Mesenchymal stem cell (in vitro differentiated cells and primary cell): ENCODE results near the gene IL12RB1.

ENCODE experiments used
- DNase-seq: peaks from one replicate; pipeline ENCODE4 v3.0.0-alpha.2; 2013
- H2AFZ ChIP-seq: one replicate; pipeline ENCODE4 v1.6.1; 2013; ENCODE audit warnings: low read depth, mild to moderate bottlenecking, control low read depth, inconsistent platforms, low read length, moderate library complexity
- H2AK5ac ChIP-seq: 2 replicates; pipeline ENCODE4 v1.6.1; 2013; ENCODE audit warnings: low read length, moderate library complexity, mild to moderate bottlenecking, inconsistent platforms; ENCODE audit not compliant: severe bottlenecking
- H2BK120ac ChIP-seq: one replicate; pipeline ENCODE4 v1.6.1; 2013; ENCODE audit warnings: low read depth, mild to moderate bottlenecking, inconsistent platforms, low read length, moderate library complexity
- H2BK12ac ChIP-seq, 2 experiments: one replicate each; pipeline ENCODE4 v1.6.1; 2013; ENCODE audit warnings: inconsistent platforms in 2 of 2, low read length in 2 of 2, mild to moderate bottlenecking in 2 of 2, moderate library complexity in 2 of 2, control low read depth in 1 of 2
- H2BK15ac ChIP-seq: one replicate; pipeline ENCODE4 v1.6.1; 2013; ENCODE audit warnings: mild to moderate bottlenecking, low read depth, inconsistent platforms; ENCODE audit not compliant: poor library complexity, severe bottlenecking
- H2BK5ac ChIP-seq: 2 replicates; pipeline ENCODE4 v1.6.1; 2013; ENCODE audit warnings: low read depth, mild to moderate bottlenecking, low read length, control low read depth, inconsistent platforms; ENCODE audit not compliant: poor library complexity, severe bottlenecking
- H3K14ac ChIP-seq, 2 experiments: one replicate each; pipeline ENCODE4 v1.6.1; 2013; ENCODE audit warnings: inconsistent platforms in 2 of 2, low read length in 2 of 2, control low read depth in 1 of 2, mild to moderate bottlenecking in 1 of 2, moderate library complexity in 1 of 2
- H3K18ac ChIP-seq, 2 experiments: one replicate each; pipeline ENCODE4 v1.6.1; 2013; ENCODE audit warnings: inconsistent platforms in 2 of 2, low read length in 2 of 2, control low read depth in 1 of 2, low read depth in 1 of 2, mild to moderate bottlenecking in 1 of 2
- H3K23ac ChIP-seq, 2 experiments: one replicate each; pipeline ENCODE4 v1.6.1; 2013; ENCODE audit warnings: inconsistent platforms in 2 of 2, low read length in 2 of 2, mild to moderate bottlenecking in 2 of 2, moderate library complexity in 2 of 2, control low read depth in 1 of 2
- H3K27ac ChIP-seq: 2 replicates; pipeline ENCODE4 v1.5.1; 2013; ENCODE audit warnings: mild to moderate bottlenecking, moderate library complexity, low read length, control low read depth, inconsistent platforms; ENCODE audit not compliant: poor library complexity, severe bottlenecking
- H3K27me3 ChIP-seq, 2 experiments: 2 replicates each; pipeline versions ENCODE4 v1.6.1 to v1.7.0; 2013; ENCODE audit warnings: low read length in 2 of 2, mild to moderate bottlenecking in 2 of 2, moderate library complexity in 2 of 2, control low read depth in 1 of 2, inconsistent platforms in 1 of 2; ENCODE audit not compliant: control insufficient read depth in 1 of 2, insufficient read depth in 1 of 2
- H3K36me3 ChIP-seq, 2 experiments: 2 replicates each; pipeline versions ENCODE4 v1.6.1 to v1.7.0; 2013; ENCODE audit warnings: low read length in 2 of 2, control low read depth in 1 of 2, inconsistent platforms in 1 of 2, low read depth in 1 of 2, mild to moderate bottlenecking in 1 of 2; ENCODE audit not compliant: insufficient read depth in 2 of 2, control insufficient read depth in 1 of 2
- H3K4ac ChIP-seq, 2 experiments: one replicate each; pipeline ENCODE4 v1.6.1; 2013; ENCODE audit warnings: inconsistent platforms in 2 of 2, low read length in 2 of 2, mild to moderate bottlenecking in 2 of 2, moderate library complexity in 2 of 2, control low read depth in 1 of 2, low read depth in 1 of 2
- H3K4me1 ChIP-seq: 2 replicates; pipeline ENCODE4 v1.6.1; 2013; ENCODE audit warnings: low read depth, low read length, control low read depth; ENCODE audit not compliant: control insufficient read depth, insufficient read depth
- H3K4me2 ChIP-seq: 2 replicates; pipeline ENCODE4 v1.6.1; 2013; ENCODE audit warnings: low read length, mild to moderate bottlenecking, inconsistent platforms; ENCODE audit not compliant: poor library complexity, severe bottlenecking
- H3K4me3 ChIP-seq, 2 experiments: 2 replicates each; pipeline versions ENCODE4 v1.5.1 to v1.7.0; 2013; ENCODE audit warnings: low read length in 2 of 2, mild to moderate bottlenecking in 2 of 2, control low read depth in 1 of 2, low read depth in 1 of 2; ENCODE audit not compliant: insufficient read depth in 1 of 2
- H3K79me1 ChIP-seq: replicated peaks from 2 replicates; pipeline ENCODE4 v1.6.1; 2013; ENCODE audit warnings: mild to moderate bottlenecking, control low read depth, low read length, inconsistent platforms; ENCODE audit not compliant: poor library complexity, severe bottlenecking
- H3K9ac ChIP-seq: 2 replicates; pipeline ENCODE4 v1.7.0; 2013; ENCODE audit warnings: mild to moderate bottlenecking, low read length, moderate library complexity
- H3K9me3 ChIP-seq: 2 replicates; pipeline ENCODE4 v1.7.0; 2013; ENCODE audit warnings: mild to moderate bottlenecking, low read length; ENCODE audit not compliant: control insufficient read depth
- H4K8ac ChIP-seq: one replicate; pipeline ENCODE4 v1.6.1; 2013; ENCODE audit warnings: inconsistent platforms, mild to moderate bottlenecking, low read length, moderate library complexity
- H4K91ac ChIP-seq: one replicate; pipeline ENCODE4 v1.6.1; 2013; ENCODE audit warnings: mild to moderate bottlenecking, low read length, inconsistent platforms
- WGBS: methylation state at CpG from one replicate; pipeline ENCODE4 v1.1.7; 2013; ENCODE audit warnings: mixed read lengths; 5-methylcytosine and 5-hydroxymethylcytosine counted together

The IL12RB1 gene

GRCh38 chr19:18123819-18124218, 37.1 kb upstream of the IL12RB1 start:
- Histone ChIP-seq H3K79me1 (peaks cover 14% of the 10 kb centered on the region), H3K9ac (no peak overlapping the region), H3K14ac (no peak overlapping the region), H3K27me3 (no peaks in the 10 kb centered on the region), H2BK5ac (no peak overlapping the region), H3K4ac (no peak overlapping the region), H3K4me1 (peaks cover 2% of the 10 kb centered on the region), H3K9me3 (no peaks in the 10 kb centered on the region), H2AFZ (no peak overlapping the region), H3K4me3 (no peak overlapping the region), H3K18ac (no peak overlapping the region), H3K27ac (no peak overlapping the region), H3K36me3 (peaks cover 25 to 69% of the 10 kb centered on the region in 2 experiments), H2BK12ac (no peak overlapping the region), H2AK5ac (no peak overlapping the region), H2BK15ac (no peak overlapping the region), H3K4me2 (no peak overlapping the region), H2BK120ac (no peak overlapping the region), H4K8ac (no peak overlapping the region), H3K23ac (no peak overlapping the region), H4K91ac (no peak overlapping the region)
- DNase-seq: no peak
- WGBS: 96% methylated on average over 26 of the region's 26 CpGs

GRCh38 chr19:18122860-18123795, 36.4 kb upstream of the IL12RB1 start:
- Histone ChIP-seq H3K27me3 (no peaks in the 10 kb centered on the region), H2AK5ac (no peak overlapping the region), H3K9ac (no peak overlapping the region), H3K4ac (no peak overlapping the region), H2BK120ac (no peak overlapping the region), H4K8ac (no peak overlapping the region), H3K4me2 (no peak overlapping the region), H2BK15ac (no peak overlapping the region), H2BK5ac (no peak overlapping the region), H3K9me3 (no peaks in the 10 kb centered on the region), H3K23ac (no peak overlapping the region), H3K36me3 (peaks cover 20 to 62% of the 10 kb centered on the region in 2 experiments), H3K79me1 (peaks cover 18% of the 10 kb centered on the region), H3K4me1 (peaks cover 6% of the 10 kb centered on the region), H2BK12ac (no peak overlapping the region), H2AFZ (no peak overlapping the region), H3K27ac (no peak overlapping the region), H3K14ac (no peak overlapping the region), H4K91ac (no peak overlapping the region), H3K4me3 (no peak overlapping the region), H3K18ac (no peak overlapping the region)
- no peak for DNase-seq
- WGBS: 78% methylated on average over 27 of the region's 27 CpGs

- H3K27ac ChIP-seq: no peak overlapping the region
- no peak overlapping the region for H3K18ac ChIP-seq
- no peak overlapping the region for H2BK12ac ChIP-seq
- no peak overlapping the region for H2BK120ac ChIP-seq
- no peaks in the 10 kb centered on the region for H3K27me3 ChIP-seq
- peaks cover 9% of the 10 kb centered on the region for H3K4me1 ChIP-seq
- H3K79me1 ChIP-seq: peaks cover 19% of the 10 kb centered on the region
- H2AK5ac ChIP-seq: no peak overlapping the region
- H3K4me2 ChIP-seq: no peak overlapping the region
- no peak for DNase-seq
- no peak overlapping the region for H2AFZ ChIP-seq
- H3K4me3 ChIP-seq: no peak overlapping the region
- peaks cover 16 to 57% of the 10 kb centered on the region in 2 experiments for H3K36me3 ChIP-seq
- H4K91ac ChIP-seq: no peak overlapping the region
- H2BK15ac ChIP-seq: no peak overlapping the region
- WGBS: 100% methylated on average over 3 of the region's 7 CpGs
- H3K4ac ChIP-seq: no peak overlapping the region
- H3K14ac ChIP-seq: no peak overlapping the region
- H3K9ac ChIP-seq: no peak overlapping the region
- H3K9me3 ChIP-seq: no peaks in the 10 kb centered on the region
- H2BK5ac ChIP-seq: no peak overlapping the region
- no peak overlapping the region for H4K8ac ChIP-seq
- H3K23ac ChIP-seq: no peak overlapping the region
Measured at GRCh38 chr19:18122424-18122823, 35.7 kb upstream of the IL12RB1 start.

GRCh38 chr19:18121166-18121565, 34.4 kb upstream of the IL12RB1 start:
- 98% methylated on average over 5 of the region's 5 CpGs for WGBS
- Histone ChIP-seq H2BK15ac (no peak overlapping the region), H3K23ac (no peak overlapping the region)

More at GRCh38 chr19:18121166-18121565, 34.4 kb upstream of the IL12RB1 start:
- H2BK120ac ChIP-seq: no peak overlapping the region
- peaks cover 12% of the 10 kb centered on the region for H3K4me1 ChIP-seq
- H4K8ac ChIP-seq: no peak overlapping the region
- H3K9me3 ChIP-seq: no peaks in the 10 kb centered on the region
- no peak overlapping the region for H3K14ac ChIP-seq
- no peak for DNase-seq
- peaks cover 22% of the 10 kb centered on the region for H3K79me1 ChIP-seq
- no peak overlapping the region for H2AK5ac ChIP-seq
- H3K36me3 ChIP-seq: peaks cover 16 to 54% of the 10 kb centered on the region in 2 experiments
- no peak overlapping the region for H3K27ac ChIP-seq
- H2BK12ac ChIP-seq: no peak overlapping the region
- no peak overlapping the region for H3K4ac ChIP-seq
- no peak overlapping the region for H3K4me2 ChIP-seq
- H3K27me3 ChIP-seq: no peaks in the 10 kb centered on the region
- no peak overlapping the region for H4K91ac ChIP-seq
- H2AFZ ChIP-seq: no peak overlapping the region
- no peak overlapping the region for H3K4me3 ChIP-seq
- no peak overlapping the region for H3K18ac ChIP-seq
- H2BK5ac ChIP-seq: no peak overlapping the region
- no peak overlapping the region for H3K9ac ChIP-seq
